ENCODE measurements around the gene PCED1B. TPM values are rescaled to one million over a fixed set of nuclear protein-coding genes. Genes with fewer than 3 reads are reported as not detected.
"Not testable (repeated sequence)": the region's sequence is repeated elsewhere in the genome, so short reads cannot be mapped to it uniquely, and the experiment has no call there.

Gene PCED1B
- total RNA-seq, 2 donors from 2014 or later: 1.1 to 1.9 TPM

- peak in 1 of 2 donors; percentile 37 for ATAC-seq
- intact Hi-C loops (cut with DNase I): no loop called here
Observed at GRCh38 chr12:47189728-47190127, 110.3 kb downstream of the PCED1B start.

GRCh38 chr12:47190271-47190750, 110.9 kb downstream of the PCED1B start:
- no peak for ATAC-seq
- intact Hi-C loops (cut with DNase I): no loop called here
- no peak for DNase-seq

More at GRCh38 chr12:47189728-47190127, 110.3 kb downstream of the PCED1B start:
- DNase-seq: no peak

GRCh38 chr12:47190905-47191304, 111.5 kb downstream of the PCED1B start:
- intact Hi-C loops (cut with DNase I): no loop called here
- no peak for DNase-seq
- ATAC-seq: no peak

GRCh38 chr12:47192051-47192450, 112.6 kb downstream of the PCED1B start:
- no peak for DNase-seq
- intact Hi-C loops (cut with DNase I): no loop called here
- ATAC-seq: no peak

GRCh38 chr12:47193066-47193465, 113.6 kb downstream of the PCED1B start:
- ATAC-seq (no peak), DNase-seq (no peak)
- intact Hi-C loops (cut with DNase I): no loop called here

GRCh38 chr12:47194501-47194900, 115.1 kb downstream of the PCED1B start:
- ATAC-seq: peak; percentile 47 to 49
- intact Hi-C loops (cut with DNase I): no loop called here
- no peak for DNase-seq

- intact Hi-C loops (cut with DNase I): no loop called here
- DNase-seq: no peak
- ATAC-seq: no peak
Observed at GRCh38 chr12:47200446-47200845, 121.0 kb downstream of the PCED1B start.

GRCh38 chr12:47201190-47201589, 121.8 kb downstream of the PCED1B start:
- DNase-seq; ATAC-seq; intact Hi-C loops (cut with DNase I): not testable (repeated sequence)

GRCh38 chr12:47202176-47202575, 122.8 kb downstream of the PCED1B start:
- intact Hi-C loops (cut with DNase I): no loop called here
- DNase-seq (no peak), ATAC-seq (no peak)

GRCh38 chr12:47205532-47206449, 126.4 kb downstream of the PCED1B start:
- no peak for ATAC-seq
- no peak for DNase-seq
- intact Hi-C loops (cut with DNase I): no loop called here

GRCh38 chr12:47206450-47207339, 127.3 kb downstream of the PCED1B start:
- DNase-seq (no peak), ATAC-seq (no peak)
- intact Hi-C loops (cut with DNase I): no loop called here

GRCh38 chr12:47207340-47207717, 127.9 kb downstream of the PCED1B start:
- ATAC-seq (peak; percentile 27 to 67), DNase-seq (no peak)
- intact Hi-C loops (cut with DNase I): no loop called here

- ATAC-seq: peak in 1 of 2 donors; percentile 19
Observed at GRCh38 chr12:47207829-47208248, 128.4 kb downstream of the PCED1B start.

GRCh38 chr12:47209014-47209413, 129.6 kb downstream of the PCED1B start:
- intact Hi-C loops (cut with DNase I): no loop called here
- ATAC-seq (no peak), DNase-seq (no peak)

More at GRCh38 chr12:47207829-47208248, 128.4 kb downstream of the PCED1B start:
- no peak for DNase-seq
- intact Hi-C loops (cut with DNase I): no loop called here

- intact Hi-C loops (cut with DNase I): no loop called here
Observed at GRCh38 chr12:47210776-47211175, 131.4 kb downstream of the PCED1B start.

GRCh38 chr12:47212701-47213039, 133.2 kb downstream of the PCED1B start:
- DNase-seq (no peak), ATAC-seq (no peak)
- intact Hi-C loops (cut with DNase I): no loop called here

More at GRCh38 chr12:47210776-47211175, 131.4 kb downstream of the PCED1B start:
- no peak for DNase-seq
- no peak for ATAC-seq

GRCh38 chr12:47213396-47213795, 134.0 kb downstream of the PCED1B start:
- intact Hi-C loops (cut with DNase I): no loop called here
- ATAC-seq (no peak), DNase-seq (no peak)

- DNase-seq (no peak), ATAC-seq (no peak)
- intact Hi-C loops (cut with DNase I): no loop called here
Observed at GRCh38 chr12:47214001-47214619, 134.7 kb downstream of the PCED1B start.

GRCh38 chr12:47214771-47215170, 135.3 kb downstream of the PCED1B start:
- intact Hi-C loops (cut with DNase I): no loop called here
- ATAC-seq (no peak), DNase-seq (no peak)
